ENCODE data around the gene VPS13D.
"Not testable (repeated sequence)": the region's sequence is repeated elsewhere in the genome, so short reads cannot be mapped to it uniquely, and the experiment has no call there.

Gene VPS13D

GRCh38 chr1:12538536-12538935, 308.7 kb downstream of the VPS13D start:
- peaks cover 41% of the 10 kb centered on the region for H3K27me3 ChIP-seq (ENCODE audit: control insufficient read depth, insufficient read depth, low read length)
- peaks cover 12% of the 10 kb centered on the region for H3K4me1 ChIP-seq (ENCODE audit: control insufficient read depth, insufficient read depth, low read length)

GRCh38 chr1:12539320-12539704, 309.5 kb downstream of the VPS13D start:
- Histone ChIP-seq H3K4me3 (ENCODE audit: low read length) (no peak overlapping the region), H3K9me3 (replicated peaks; ENCODE audit: low read length) (peaks cover 5% of the 10 kb centered on the region), H3K27me3 (ENCODE audit: control insufficient read depth, insufficient read depth, low read length) (peaks cover 48% of the 10 kb centered on the region), H3K9ac (ENCODE audit: low read depth, low read length) (no peak overlapping the region), H3K4me2 (ENCODE audit: low read length) (no peak overlapping the region), H3K4me1 (ENCODE audit: control insufficient read depth, insufficient read depth, low read length) (peaks cover 12% of the 10 kb centered on the region), H3K36me3 (ENCODE audit: insufficient read depth, low read length) (no peaks in the 10 kb centered on the region)

More at GRCh38 chr1:12538536-12538935, 308.7 kb downstream of the VPS13D start:
- H3K4me2 ChIP-seq (ENCODE audit: low read length); H3K9me3 ChIP-seq (replicated peaks; ENCODE audit: low read length); H3K9ac ChIP-seq (ENCODE audit: low read depth, low read length); H3K4me3 ChIP-seq (ENCODE audit: low read length); H3K36me3 ChIP-seq (ENCODE audit: insufficient read depth, low read length): not testable (repeated sequence)

GRCh38 chr1:12539705-12540579, 310.1 kb downstream of the VPS13D start:
- Histone ChIP-seq H3K9ac (ENCODE audit: low read depth, low read length) (peak overlapping the region; percentile 42), H3K36me3 (ENCODE audit: insufficient read depth, low read length) (no peaks in the 10 kb centered on the region), H3K4me2 (ENCODE audit: low read length) (peak overlapping the region; percentile 72), H3K4me1 (ENCODE audit: control insufficient read depth, insufficient read depth, low read length) (peaks cover 12% of the 10 kb centered on the region), H3K27me3 (ENCODE audit: control insufficient read depth, insufficient read depth, low read length) (peaks cover 54% of the 10 kb centered on the region), H3K9me3 (replicated peaks; ENCODE audit: low read length) (peaks cover 5% of the 10 kb centered on the region), H3K4me3 (ENCODE audit: low read length) (peak overlapping the region; percentile 45)

- Histone ChIP-seq H3K27me3 (ENCODE audit: control insufficient read depth, insufficient read depth, low read length) (peaks cover 57% of the 10 kb centered on the region), H3K9me3 (replicated peaks; ENCODE audit: low read length) (peaks cover 5% of the 10 kb centered on the region)
Observed at GRCh38 chr1:12540580-12541273, 310.9 kb downstream of the VPS13D start.

GRCh38 chr1:12541274-12542137, 311.7 kb downstream of the VPS13D start:
- Histone ChIP-seq H3K36me3 (ENCODE audit: insufficient read depth, low read length) (no peaks in the 10 kb centered on the region), H3K4me3 (ENCODE audit: low read length) (no peak overlapping the region), H3K9ac (ENCODE audit: low read depth, low read length) (no peak overlapping the region), H3K4me2 (ENCODE audit: low read length) (no peak overlapping the region), H3K27me3 (ENCODE audit: control insufficient read depth, insufficient read depth, low read length) (peaks cover 58% of the 10 kb centered on the region), H3K9me3 (replicated peaks; ENCODE audit: low read length) (no peaks in the 10 kb centered on the region), H3K4me1 (ENCODE audit: control insufficient read depth, insufficient read depth, low read length) (peaks cover 12% of the 10 kb centered on the region)

More at GRCh38 chr1:12540580-12541273, 310.9 kb downstream of the VPS13D start:
- Histone ChIP-seq H3K36me3 (ENCODE audit: insufficient read depth, low read length) (no peaks in the 10 kb centered on the region), H3K4me2 (ENCODE audit: low read length) (peak overlapping the region; percentile 72), H3K4me3 (ENCODE audit: low read length) (peak overlapping the region; percentile 45), H3K4me1 (ENCODE audit: control insufficient read depth, insufficient read depth, low read length) (peaks cover 12% of the 10 kb centered on the region), H3K9ac (ENCODE audit: low read depth, low read length) (peak overlapping the region; percentile 42)

- Histone ChIP-seq H3K9ac (ENCODE audit: low read depth, low read length) (no peak overlapping the region), H3K36me3 (ENCODE audit: insufficient read depth, low read length) (no peaks in the 10 kb centered on the region), H3K4me1 (ENCODE audit: control insufficient read depth, insufficient read depth, low read length) (peaks cover 12% of the 10 kb centered on the region), H3K27me3 (ENCODE audit: control insufficient read depth, insufficient read depth, low read length) (peaks cover 63% of the 10 kb centered on the region), H3K4me3 (ENCODE audit: low read length) (no peak overlapping the region), H3K4me2 (ENCODE audit: low read length) (no peak overlapping the region), H3K9me3 (replicated peaks; ENCODE audit: low read length) (no peaks in the 10 kb centered on the region)
Observed at GRCh38 chr1:12542138-12542465, 312.3 kb downstream of the VPS13D start.

- H3K9me3 ChIP-seq (replicated peaks; ENCODE audit: low read length) = no peaks in the 10 kb centered on the region
- peaks cover 63% of the 10 kb centered on the region for H3K27me3 ChIP-seq (ENCODE audit: control insufficient read depth, insufficient read depth, low read length)
Observed at GRCh38 chr1:12542616-12543592, 313.1 kb downstream of the VPS13D start.

GRCh38 chr1:12543740-12544154, 313.9 kb downstream of the VPS13D start:
- Histone ChIP-seq H3K27me3 (ENCODE audit: control insufficient read depth, insufficient read depth, low read length) (peaks cover 64% of the 10 kb centered on the region), H3K4me1 (ENCODE audit: control insufficient read depth, insufficient read depth, low read length) (peaks cover 15% of the 10 kb centered on the region), H3K36me3 (ENCODE audit: insufficient read depth, low read length) (no peaks in the 10 kb centered on the region), H3K9ac (ENCODE audit: low read depth, low read length) (no peak overlapping the region), H3K4me3 (ENCODE audit: low read length) (no peak overlapping the region), H3K4me2 (ENCODE audit: low read length) (no peak overlapping the region), H3K9me3 (replicated peaks; ENCODE audit: low read length) (no peaks in the 10 kb centered on the region)

More at GRCh38 chr1:12542616-12543592, 313.1 kb downstream of the VPS13D start:
- Histone ChIP-seq H3K4me1 (ENCODE audit: control insufficient read depth, insufficient read depth, low read length) (peaks cover 12% of the 10 kb centered on the region), H3K4me2 (ENCODE audit: low read length) (no peak overlapping the region), H3K9ac (ENCODE audit: low read depth, low read length) (no peak overlapping the region), H3K36me3 (ENCODE audit: insufficient read depth, low read length) (no peaks in the 10 kb centered on the region), H3K4me3 (ENCODE audit: low read length) (no peak overlapping the region)

- H3K4me1 ChIP-seq (ENCODE audit: control insufficient read depth, insufficient read depth, low read length) = peaks cover 21% of the 10 kb centered on the region
- H3K27me3 ChIP-seq (ENCODE audit: control insufficient read depth, insufficient read depth, low read length) = peaks cover 64% of the 10 kb centered on the region
- H3K4me2 ChIP-seq (ENCODE audit: low read length) = no peak overlapping the region
- H3K4me3 ChIP-seq (ENCODE audit: low read length) = no peak overlapping the region
- no peaks in the 10 kb centered on the region for H3K36me3 ChIP-seq (ENCODE audit: insufficient read depth, low read length)
- H3K9ac ChIP-seq (ENCODE audit: low read depth, low read length) = no peak overlapping the region
- no peaks in the 10 kb centered on the region for H3K9me3 ChIP-seq (replicated peaks; ENCODE audit: low read length)
Observed at GRCh38 chr1:12544357-12544756, 314.5 kb downstream of the VPS13D start.

GRCh38 chr1:12544992-12545391, 315.2 kb downstream of the VPS13D start:
- Histone ChIP-seq H3K36me3 (ENCODE audit: insufficient read depth, low read length) (no peaks in the 10 kb centered on the region), H3K9me3 (replicated peaks; ENCODE audit: low read length) (no peaks in the 10 kb centered on the region), H3K9ac (ENCODE audit: low read depth, low read length) (no peak overlapping the region), H3K27me3 (ENCODE audit: control insufficient read depth, insufficient read depth, low read length) (peaks cover 63% of the 10 kb centered on the region), H3K4me3 (ENCODE audit: low read length) (no peak overlapping the region), H3K4me2 (ENCODE audit: low read length) (no peak overlapping the region), H3K4me1 (ENCODE audit: control insufficient read depth, insufficient read depth, low read length) (peaks cover 20% of the 10 kb centered on the region)

All from skeletal muscle satellite cell (primary cell).